Breast epithelium (tissue), 3 donors: ENCODE data around the gene PRDM13.

ENCODE experiments used
- POLR2A ChIP-seq: fragments of 450-650 bp; IDR thresholded peaks from one replicate; pipeline ENCODE4 v1.6.1; 2016; ENCODE audit warnings: antibody characterized with exemption, mild to moderate bottlenecking, moderate library complexity
- TF ChIP-seq, protein P1 (sequence below), 3 donors: fragments of 450-650 bp; IDR thresholded peaks; one replicate each; pipeline ENCODE4 v1.5.1; 2016 to 2017; ENCODE audit warnings: antibody characterized with exemption in 3 of 3, mild to moderate bottlenecking in 3 of 3, moderate library complexity in 3 of 3

DNA sequence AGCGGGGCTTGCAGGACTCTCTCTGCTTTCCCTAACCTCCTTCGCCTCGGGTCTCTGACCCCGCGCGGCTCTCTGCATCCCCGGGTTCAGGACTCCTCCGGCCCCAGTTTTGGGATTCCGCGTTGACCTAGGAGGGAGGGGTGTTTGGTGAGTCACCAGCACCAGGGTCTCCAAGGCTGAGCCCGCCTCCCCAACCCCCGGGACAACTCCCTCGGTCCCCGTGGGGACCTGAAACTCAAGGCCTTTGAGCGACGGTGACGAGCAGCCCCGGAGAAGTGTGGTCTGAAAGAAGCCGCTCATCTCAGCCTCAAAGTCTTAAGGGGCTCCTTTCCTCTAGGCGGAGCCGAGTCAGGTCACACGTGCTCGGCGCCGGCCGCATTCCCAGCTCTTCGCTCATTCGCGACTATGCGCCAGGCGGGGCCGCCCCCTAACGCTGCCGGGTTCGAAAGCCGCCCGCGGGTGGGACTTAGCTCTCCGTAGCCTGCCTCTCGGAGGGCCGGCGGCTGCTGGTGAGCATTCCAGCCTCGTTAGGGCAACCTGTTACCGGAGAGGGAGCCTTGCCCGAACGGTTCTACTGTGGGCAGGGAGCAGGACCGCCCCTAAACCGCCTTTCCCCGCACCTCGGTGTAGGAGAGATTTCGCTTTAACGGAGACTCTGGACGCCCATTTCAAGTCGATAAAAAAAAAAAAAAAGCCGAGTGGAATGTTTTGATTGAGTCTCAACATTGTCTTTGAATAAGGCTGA lies 3.0 kb upstream of the PRDM13 start:
- TF ChIP-seq, protein P1, sequence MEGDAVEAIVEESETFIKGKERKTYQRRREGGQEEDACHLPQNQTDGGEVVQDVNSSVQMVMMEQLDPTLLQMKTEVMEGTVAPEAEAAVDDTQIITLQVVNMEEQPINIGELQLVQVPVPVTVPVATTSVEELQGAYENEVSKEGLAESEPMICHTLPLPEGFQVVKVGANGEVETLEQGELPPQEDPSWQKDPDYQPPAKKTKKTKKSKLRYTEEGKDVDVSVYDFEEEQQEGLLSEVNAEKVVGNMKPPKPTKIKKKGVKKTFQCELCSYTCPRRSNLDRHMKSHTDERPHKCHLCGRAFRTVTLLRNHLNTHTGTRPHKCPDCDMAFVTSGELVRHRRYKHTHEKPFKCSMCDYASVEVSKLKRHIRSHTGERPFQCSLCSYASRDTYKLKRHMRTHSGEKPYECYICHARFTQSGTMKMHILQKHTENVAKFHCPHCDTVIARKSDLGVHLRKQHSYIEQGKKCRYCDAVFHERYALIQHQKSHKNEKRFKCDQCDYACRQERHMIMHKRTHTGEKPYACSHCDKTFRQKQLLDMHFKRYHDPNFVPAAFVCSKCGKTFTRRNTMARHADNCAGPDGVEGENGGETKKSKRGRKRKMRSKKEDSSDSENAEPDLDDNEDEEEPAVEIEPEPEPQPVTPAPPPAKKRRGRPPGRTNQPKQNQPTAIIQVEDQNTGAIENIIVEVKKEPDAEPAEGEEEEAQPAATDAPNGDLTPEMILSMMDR (IDR thresholded peaks at IDR 0.05) = no peak
- no peak for TF ChIP-seq POLR2A
